PC-9 (cell line): ENCODE data around the gene RNLS. TPM values are rescaled to one million over a fixed set of nuclear protein-coding genes. Genes with fewer than 3 reads are reported as not detected.

Experiments
- BruUV-seq: library from RNA; stranded (reverse); fragments of 400-500 nt; replicated peaks from 2 replicates; lab custom pipeline; 2021; lab: Mats Ljungman, UMichigan
- CTCF ChIA-PET: fragments of 300-600 bp; sonication (Branson Sonifier 250); formaldehyde crosslinking; loops from one replicate; lab custom pipeline; 2022; ENCODE audit warnings: antibody characterized with exemption; lab: Charles Lee
- POLR2A ChIA-PET: fragments of 300-600 bp; sonication (Branson Sonifier 250); formaldehyde crosslinking; loops from one replicate; lab custom pipeline; 2022; ENCODE audit warnings: antibody characterized with exemption; ENCODE audit not compliant: unreplicated experiment; lab: Charles Lee
- DNase-seq, 2 experiments: peaks; one replicate each; pipeline versions ENCODE4 v3.0.0 to v3.0.0-alpha.2; 2015 to 2022; ENCODE audit warnings: mixed read lengths in 1 of 2
- H2AFZ ChIP-seq: fragments of 200-600 bp; sonication (generic); 2 replicates; pipeline ENCODE4 v1.8.1; 2017; ENCODE audit warnings: antibody characterized with exemption
- H3F3A ChIP-seq: fragments of 200-600 bp; sonication (generic); 2 replicates; pipeline ENCODE4 v1.8.1; 2017; ENCODE audit warnings: antibody characterized with exemption, mild to moderate bottlenecking, low read depth; ENCODE audit not compliant: insufficient read depth
- H3K27ac ChIP-seq: fragments of 200-600 bp; sonication (generic); 2 replicates; pipeline ENCODE4 v1.6.1; 2016; ENCODE audit warnings: mixed run types
- H3K27me3 ChIP-seq: fragments of 200-600 bp; sonication (generic); 2 replicates; pipeline ENCODE4 v1.6.1; 2016; ENCODE audit warnings: low read depth, mixed run types; ENCODE audit not compliant: insufficient read depth
- H3K36me3 ChIP-seq: fragments of 200-600 bp; sonication (generic); 2 replicates; pipeline ENCODE4 v1.6.1; 2016; ENCODE audit warnings: low read depth, mixed run types
- H3K4me1 ChIP-seq: fragments of 200-600 bp; sonication (generic); replicated peaks from 2 replicates; pipeline ENCODE4 v1.6.1; 2016; ENCODE audit warnings: mixed run types; ENCODE audit not compliant: insufficient read depth
- H3K4me2 ChIP-seq: fragments of 200-600 bp; sonication (generic); 2 replicates; pipeline ENCODE4 v1.6.1; 2017; ENCODE audit warnings: mixed run types
- H3K4me3 ChIP-seq: fragments of 200-600 bp; sonication (generic); 2 replicates; pipeline ENCODE4 v1.6.1; 2016; ENCODE audit warnings: mixed run types
- H3K79me2 ChIP-seq: fragments of 200-600 bp; sonication (generic); 2 replicates; pipeline ENCODE4 v1.6.1; 2017; ENCODE audit warnings: low read depth, mixed run types
- H3K9me2 ChIP-seq: fragments of 200-600 bp; sonication (generic); 2 replicates; pipeline ENCODE4 v1.8.1; 2017; ENCODE audit warnings: mild to moderate bottlenecking; ENCODE audit not compliant: insufficient read depth
- H3K9me3 ChIP-seq: fragments of 200-600 bp; sonication (generic); 2 replicates; pipeline ENCODE4 v1.8.1; 2016; ENCODE audit warnings: low read depth; ENCODE audit not compliant: insufficient read depth
- H4K20me1 ChIP-seq: fragments of 200-600 bp; sonication (generic); 2 replicates; pipeline ENCODE4 v1.8.1; 2017; ENCODE audit not compliant: insufficient read depth
- CTCF ChIP-seq: fragments of 200-600 bp; sonication (generic); conservative IDR thresholded peaks from 2 replicates; pipeline ENCODE4 v1.6.1; 2017; ENCODE audit warnings: mixed run types, antibody characterized with exemption, mild to moderate bottlenecking, moderate library complexity
- EZH2 ChIP-seq: fragments of 200-600 bp; sonication (generic); IDR thresholded peaks from 2 replicates; pipeline ENCODE4 v1.8.0; 2017; ENCODE audit warnings: antibody characterized with exemption, low read depth
- intact Hi-C: fragments of 100-400 bp; cut with micrococcal nuclease; formaldehyde crosslinking; loops from one replicate; pipeline ENCODE4 v1.10.0; 2022; ENCODE audit not compliant: unreplicated experiment
- total RNA-seq: library from RNA; stranded (reverse); gene quantifications from 2 replicates; pipeline ENCODE4 v1.2.3, GENCODE V29; 2021

The RNLS gene
- total RNA-seq, 1 experiment from 2014 or later: not detected

GRCh38 chr10:88236121-88236743 is 346.9 kb downstream of the RNLS start:
- Histone ChIP-seq H3K4me1 (no peaks in the 10 kb centered on the region), H3K4me3 (no peak overlapping the region), H3K27ac (no peak overlapping the region), H3F3A (no peaks in the 10 kb centered on the region), H3K79me2 (no peaks in the 10 kb centered on the region), H3K36me3 (no peaks in the 10 kb centered on the region), H3K27me3 (no peaks in the 10 kb centered on the region), H2AFZ (no peak overlapping the region), H4K20me1 (no peaks in the 10 kb centered on the region), H3K4me2 (no peak overlapping the region), H3K9me2 (no peaks in the 10 kb centered on the region), H3K9me3 (no peaks in the 10 kb centered on the region; the same call in 1 of the 2 replicates)
- no peak for DNase-seq
- intact Hi-C loops: no loop called here
- no TSS peak for BruUV-seq
- ChIA-PET POLR2A (no interaction called here), CTCF (no interaction called here)
- TF ChIP-seq CTCF: no peak
- TF ChIP-seq EZH2: no peak

- Histone ChIP-seq H4K20me1 (no peaks in the 10 kb centered on the region), H2AFZ (no peak overlapping the region), H3K79me2 (no peaks in the 10 kb centered on the region), H3K4me3 (no peak overlapping the region), H3K27ac (no peak overlapping the region), H3K4me2 (no peak overlapping the region), H3K9me2 (no peaks in the 10 kb centered on the region), H3K36me3 (no peaks in the 10 kb centered on the region), H3K4me1 (no peaks in the 10 kb centered on the region), H3K27me3 (no peaks in the 10 kb centered on the region), H3K9me3 (no peaks in the 10 kb centered on the region; the same call in 1 of the 2 replicates), H3F3A (no peaks in the 10 kb centered on the region)
- POLR2A ChIA-PET: no interaction called here
- no TSS peak for BruUV-seq
- intact Hi-C loops: no loop called here
- CTCF ChIA-PET: no interaction called here
- no peak for DNase-seq
- TF ChIP-seq EZH2 (no peak), CTCF (no peak)
These were observed 348.8 kb downstream of the RNLS start for GRCh38 chr10:88234297-88234696.

GRCh38 chr10:88233870-88234269 is 349.2 kb downstream of the RNLS start:
- no peak for DNase-seq
- TF ChIP-seq CTCF (no peak), EZH2 (no peak)
- BruUV-seq: no TSS peak
- ChIA-PET CTCF (no interaction called here), POLR2A (no interaction called here)
- H4K20me1 ChIP-seq: no peaks in the 10 kb centered on the region
- H3K27me3 ChIP-seq: no peaks in the 10 kb centered on the region
- H3K4me2 ChIP-seq: no peak overlapping the region
- no peaks in the 10 kb centered on the region for H3K79me2 ChIP-seq
- intact Hi-C loops: no loop called here
- H3K9me2 ChIP-seq: no peaks in the 10 kb centered on the region
- H3F3A ChIP-seq: no peaks in the 10 kb centered on the region
- H3K4me3 ChIP-seq: no peak overlapping the region
- H3K9me3 ChIP-seq: no peaks in the 10 kb centered on the region; the same call in 1 of the 2 replicates
- H2AFZ ChIP-seq: no peak overlapping the region
- H3K4me1 ChIP-seq: no peaks in the 10 kb centered on the region
- no peak overlapping the region for H3K27ac ChIP-seq
- no peaks in the 10 kb centered on the region for H3K36me3 ChIP-seq
